Embryonic facial prominence (tissue), 1 donor: ENCODE results near the gene MRNIP.
"Not testable (repeated sequence)": the region's sequence is repeated elsewhere in the genome, so short reads cannot be mapped to it uniquely, and the experiment has no call there.

Experiments
- DNase-seq: peaks from one replicate; pipeline ENCODE4 v3.0.0-alpha.2; 2016; ENCODE audit errors: extremely low spot score

The MRNIP gene

GRCh38 chr5:179792612-179793467, 65.8 kb downstream of the MRNIP start:
- no peak for DNase-seq

- no peak for DNase-seq
Measured at GRCh38 chr5:179791881-179792611, 66.6 kb downstream of the MRNIP start.

GRCh38 chr5:179789278-179789677, 69.3 kb downstream of the MRNIP start:
- not testable (repeated sequence) for DNase-seq

- DNase-seq, result no peak
Measured at GRCh38 chr5:179788193-179788854, 70.3 kb downstream of the MRNIP start.
